Esophagus squamous epithelium (tissue), 4 donors: ENCODE results near the gene RAB6B.

Experiments used
- POLR2A ChIP-seq, 4 donors: fragments of 450-650 bp; IDR thresholded peaks; one replicate each; pipeline ENCODE4 v1.6.1; 2017; ENCODE audit warnings: antibody characterized with exemption in 4 of 4, mild to moderate bottlenecking in 4 of 4, moderate library complexity in 3 of 4
- TF ChIP-seq, protein P1 (sequence below), 6 experiments: fragments of 450-650 bp in 4 of 6; fragments of 200-600 bp in 2 of 6; sonication (generic) in 2 of 6; IDR thresholded peaks; one replicate each; pipeline ENCODE4 v1.5.1; 2016 to 2019; ENCODE audit warnings: antibody characterized with exemption in 6 of 6, mild to moderate bottlenecking in 4 of 6, moderate library complexity in 4 of 6

DNA sequence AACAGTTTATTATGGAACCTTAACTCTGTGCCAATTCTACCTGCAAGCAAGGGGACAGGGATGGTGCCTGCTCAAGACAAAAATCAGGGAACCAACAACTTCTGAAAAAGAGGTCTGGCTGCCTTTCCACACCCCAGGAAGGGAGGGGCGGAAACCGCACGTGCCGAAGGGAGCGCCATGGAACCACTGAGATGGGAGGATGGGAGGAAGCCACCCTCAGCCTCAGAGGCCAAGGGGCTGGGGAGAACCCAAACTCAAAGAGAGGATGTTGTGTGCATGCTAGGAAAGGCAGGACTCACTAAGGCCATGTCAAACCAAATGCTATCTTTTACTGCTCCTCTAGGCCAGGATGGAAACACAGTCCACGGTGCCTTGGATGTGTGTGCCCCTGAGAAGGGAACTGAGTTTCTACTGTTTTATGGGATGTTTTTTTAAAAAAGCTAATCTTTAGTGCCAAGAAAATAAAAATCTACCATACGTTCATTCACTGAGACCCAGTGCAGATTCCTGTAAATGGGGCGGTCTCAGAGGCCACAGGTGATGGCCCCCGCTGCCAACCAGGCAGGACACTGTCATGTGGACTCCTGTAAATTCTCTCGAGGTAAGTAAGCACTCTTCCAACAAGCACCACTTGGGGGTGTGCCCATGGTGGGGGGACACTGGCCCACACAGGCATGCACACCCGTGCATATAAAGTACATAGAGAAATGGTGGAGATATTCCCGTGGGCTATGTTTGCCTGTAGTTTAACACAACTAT is 69.5 kb downstream of the RAB6B start:
- TF ChIP-seq, protein P1, sequence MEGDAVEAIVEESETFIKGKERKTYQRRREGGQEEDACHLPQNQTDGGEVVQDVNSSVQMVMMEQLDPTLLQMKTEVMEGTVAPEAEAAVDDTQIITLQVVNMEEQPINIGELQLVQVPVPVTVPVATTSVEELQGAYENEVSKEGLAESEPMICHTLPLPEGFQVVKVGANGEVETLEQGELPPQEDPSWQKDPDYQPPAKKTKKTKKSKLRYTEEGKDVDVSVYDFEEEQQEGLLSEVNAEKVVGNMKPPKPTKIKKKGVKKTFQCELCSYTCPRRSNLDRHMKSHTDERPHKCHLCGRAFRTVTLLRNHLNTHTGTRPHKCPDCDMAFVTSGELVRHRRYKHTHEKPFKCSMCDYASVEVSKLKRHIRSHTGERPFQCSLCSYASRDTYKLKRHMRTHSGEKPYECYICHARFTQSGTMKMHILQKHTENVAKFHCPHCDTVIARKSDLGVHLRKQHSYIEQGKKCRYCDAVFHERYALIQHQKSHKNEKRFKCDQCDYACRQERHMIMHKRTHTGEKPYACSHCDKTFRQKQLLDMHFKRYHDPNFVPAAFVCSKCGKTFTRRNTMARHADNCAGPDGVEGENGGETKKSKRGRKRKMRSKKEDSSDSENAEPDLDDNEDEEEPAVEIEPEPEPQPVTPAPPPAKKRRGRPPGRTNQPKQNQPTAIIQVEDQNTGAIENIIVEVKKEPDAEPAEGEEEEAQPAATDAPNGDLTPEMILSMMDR (IDR thresholded peaks at IDR 0.05): no peak
- no peak for TF ChIP-seq POLR2A (IDR thresholded peaks at IDR 0.05)
